Measurements from ENCODE around the gene BCAT1.
"Not testable (repeated sequence)": the region's sequence is repeated elsewhere in the genome, so short reads cannot be mapped to it uniquely, and the experiment has no call there.

The BCAT1 gene

GRCh38 chr12:24955853-24956252, 7.0 kb upstream of the BCAT1 start:
- no peak for DNase-seq

GRCh38 chr12:24955389-24955788, 6.5 kb upstream of the BCAT1 start:
- peak in 1 of 2 experiments; percentile 16 for DNase-seq

- no peak for DNase-seq
Measured at GRCh38 chr12:24954261-24954660, 5.4 kb upstream of the BCAT1 start.

- no peak for DNase-seq
Measured at GRCh38 chr12:24952389-24952788, 3.5 kb upstream of the BCAT1 start.

- no peak for DNase-seq
Measured at GRCh38 chr12:24950231-24950834, 1.4 kb upstream of the BCAT1 start.

- DNase-seq, result peak; percentile 41 to 60
Measured at GRCh38 chr12:24948420-24948756, 513 bp downstream of the BCAT1 start.

- no peak for DNase-seq
Measured at GRCh38 chr12:24947541-24948419, 1.1 kb downstream of the BCAT1 start.

GRCh38 chr12:24945845-24946244, 3.1 kb downstream of the BCAT1 start:
- no peak for DNase-seq

GRCh38 chr12:24945039-24945438, 3.9 kb downstream of the BCAT1 start:
- DNase-seq, result no peak

- DNase-seq, result no peak
Measured at GRCh38 chr12:24944601-24944975, 4.3 kb downstream of the BCAT1 start.

- no peak for DNase-seq
Measured at GRCh38 chr12:24943947-24944600, 4.8 kb downstream of the BCAT1 start.

- DNase-seq, result no peak
Measured at GRCh38 chr12:24940157-24940556, 8.7 kb downstream of the BCAT1 start.

GRCh38 chr12:24939551-24939950, 9.3 kb downstream of the BCAT1 start:
- not testable (repeated sequence) for DNase-seq

- no peak for DNase-seq
Measured at GRCh38 chr12:24938341-24938740, 10.6 kb downstream of the BCAT1 start.

- no peak for DNase-seq
Measured at GRCh38 chr12:24937553-24938244, 11.2 kb downstream of the BCAT1 start.

GRCh38 chr12:24933694-24934407, 15.1 kb downstream of the BCAT1 start:
- DNase-seq, result no peak

- no peak for DNase-seq
Measured at GRCh38 chr12:24931666-24932405, 17.1 kb downstream of the BCAT1 start.

- no peak for DNase-seq
Measured at GRCh38 chr12:24929953-24930352, 18.9 kb downstream of the BCAT1 start.

- DNase-seq, result not testable (repeated sequence)
Measured at GRCh38 chr12:24928533-24929306, 20.2 kb downstream of the BCAT1 start.

GRCh38 chr12:24928131-24928530, 20.8 kb downstream of the BCAT1 start:
- DNase-seq, result no peak

GRCh38 chr12:24926080-24926479, 22.8 kb downstream of the BCAT1 start:
- DNase-seq, result not testable (repeated sequence)
